GM19193 (cell line): ENCODE measurements around the gene DNAJB1.

Source experiments
- POLR2A ChIP-seq: IDR thresholded peaks from 4 replicates; pipeline ENCODE4 v1.6.1; 2011; ENCODE audit not compliant: insufficient read depth, insufficient read length; ENCODE audit errors: extremely low read depth

DNAJB1 gene

GRCh38 chr19:14473073-14473977 is 44.9 kb downstream of the DNAJB1 start:
- TF ChIP-seq POLR2A, result no peak

- no peak for TF ChIP-seq POLR2A
Observed at GRCh38 chr19:14472202-14472938, 45.8 kb downstream of the DNAJB1 start.

- no peak for TF ChIP-seq POLR2A
Observed at GRCh38 chr19:14471436-14472187, 46.6 kb downstream of the DNAJB1 start.

- no peak for TF ChIP-seq POLR2A
Observed at GRCh38 chr19:14470031-14470876, 47.9 kb downstream of the DNAJB1 start.

- TF ChIP-seq POLR2A, result no peak
Observed at GRCh38 chr19:14467816-14468215, 50.4 kb downstream of the DNAJB1 start.

GRCh38 chr19:14467391-14467790 is 50.8 kb downstream of the DNAJB1 start:
- TF ChIP-seq POLR2A, result no peak
